Measurements from ENCODE around the gene FSTL4. TPM values are rescaled to one million over a fixed set of nuclear protein-coding genes. Genes with fewer than 3 reads are reported as not detected.

FSTL4 gene
- total RNA-seq, 1 experiment from 2014 or later, result not detected

DNA sequence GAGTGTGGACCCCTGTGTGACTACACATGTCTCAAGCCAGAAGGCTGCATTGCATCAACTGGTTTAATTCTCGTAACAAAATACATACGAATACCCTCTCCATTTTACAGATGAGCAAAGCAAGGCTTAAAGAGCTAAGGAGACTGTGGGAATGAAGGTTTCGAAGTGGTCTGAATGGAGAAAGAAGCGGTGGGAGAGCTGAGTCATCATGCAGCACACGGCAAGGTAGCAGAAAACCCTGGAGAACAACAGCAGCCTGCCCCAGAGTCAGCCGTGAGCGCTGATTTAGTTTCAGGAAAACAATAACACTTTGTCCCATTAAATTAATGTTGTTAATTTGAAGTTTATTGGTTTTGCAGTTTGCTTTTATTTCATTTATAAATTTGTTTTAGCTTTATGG, 336.7 kb downstream of the FSTL4 start:
- Histone ChIP-seq H2AFZ (no peak overlapping the region), H3K79me2 (ENCODE audit: low read depth) (no peaks in the 10 kb centered on the region), H3K9me3 (ENCODE audit: insufficient read depth, low read depth) (no peaks in the 10 kb centered on the region), H3K36me3 (ENCODE audit: low read depth) (no peaks in the 10 kb centered on the region), H4K20me1 (ENCODE audit: insufficient read depth) (no peaks in the 10 kb centered on the region), H3K9me2 (ENCODE audit: insufficient read depth) (no peaks in the 10 kb centered on the region), H3K4me3 (no peak overlapping the region), H3K27ac (no peak overlapping the region), H3F3A (ENCODE audit: insufficient read depth, low read depth) (no peaks in the 10 kb centered on the region), H3K4me2 (no peak overlapping the region), H3K4me1 (replicated peaks; ENCODE audit: insufficient read depth) (no peaks in the 10 kb centered on the region), H3K27me3 (ENCODE audit: insufficient read depth, low read depth) (no peaks in the 10 kb centered on the region)
- no peak for DNase-seq
- intact Hi-C loops (cut with micrococcal nuclease; ENCODE audit: unreplicated experiment), result no loop called here
- no peak for TF ChIP-seq EZH2 (IDR thresholded peaks at IDR 0.05; ENCODE audit: low read depth)
- TF ChIP-seq, protein P1, sequence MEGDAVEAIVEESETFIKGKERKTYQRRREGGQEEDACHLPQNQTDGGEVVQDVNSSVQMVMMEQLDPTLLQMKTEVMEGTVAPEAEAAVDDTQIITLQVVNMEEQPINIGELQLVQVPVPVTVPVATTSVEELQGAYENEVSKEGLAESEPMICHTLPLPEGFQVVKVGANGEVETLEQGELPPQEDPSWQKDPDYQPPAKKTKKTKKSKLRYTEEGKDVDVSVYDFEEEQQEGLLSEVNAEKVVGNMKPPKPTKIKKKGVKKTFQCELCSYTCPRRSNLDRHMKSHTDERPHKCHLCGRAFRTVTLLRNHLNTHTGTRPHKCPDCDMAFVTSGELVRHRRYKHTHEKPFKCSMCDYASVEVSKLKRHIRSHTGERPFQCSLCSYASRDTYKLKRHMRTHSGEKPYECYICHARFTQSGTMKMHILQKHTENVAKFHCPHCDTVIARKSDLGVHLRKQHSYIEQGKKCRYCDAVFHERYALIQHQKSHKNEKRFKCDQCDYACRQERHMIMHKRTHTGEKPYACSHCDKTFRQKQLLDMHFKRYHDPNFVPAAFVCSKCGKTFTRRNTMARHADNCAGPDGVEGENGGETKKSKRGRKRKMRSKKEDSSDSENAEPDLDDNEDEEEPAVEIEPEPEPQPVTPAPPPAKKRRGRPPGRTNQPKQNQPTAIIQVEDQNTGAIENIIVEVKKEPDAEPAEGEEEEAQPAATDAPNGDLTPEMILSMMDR (conservative IDR thresholded peaks at IDR 0.05), result no peak
- POLR2A ChIA-PET (ENCODE audit: unreplicated experiment), result no interaction called here
- CTCF ChIA-PET, result no interaction called here
- BruUV-seq (replicated peaks), result no TSS peak

DNA sequence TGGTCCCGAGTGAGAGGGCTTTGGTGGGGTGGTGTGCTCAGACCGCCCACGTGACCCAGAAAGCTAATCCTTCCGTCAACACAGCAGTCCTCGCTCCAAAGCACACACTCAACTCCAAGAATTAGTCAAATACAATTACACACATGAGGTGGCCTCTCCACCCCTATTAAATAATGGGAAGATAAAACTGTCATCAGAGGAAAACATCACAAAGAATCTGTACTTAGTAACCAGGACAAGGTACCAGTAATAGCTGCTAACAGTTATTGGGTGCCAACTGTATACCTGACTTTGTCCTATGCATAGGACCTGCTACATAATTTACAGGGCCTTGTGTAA, 337.8 kb downstream of the FSTL4 start:
- H3K4me2 ChIP-seq, result no peak overlapping the region
- H3K4me3 ChIP-seq, result no peak overlapping the region
- H3K27me3 ChIP-seq (ENCODE audit: insufficient read depth, low read depth), result no peaks in the 10 kb centered on the region
- no peaks in the 10 kb centered on the region for H3K36me3 ChIP-seq (ENCODE audit: low read depth)
- no peaks in the 10 kb centered on the region for H3K9me2 ChIP-seq (ENCODE audit: insufficient read depth)
- no peaks in the 10 kb centered on the region for H3F3A ChIP-seq (ENCODE audit: insufficient read depth, low read depth)
- ChIA-PET CTCF (no interaction called here), POLR2A (ENCODE audit: unreplicated experiment) (no interaction called here)
- H3K27ac ChIP-seq, result no peak overlapping the region
- TF ChIP-seq, protein P1 (conservative IDR thresholded peaks at IDR 0.05), result no peak
- no peak for TF ChIP-seq EZH2 (IDR thresholded peaks at IDR 0.05; ENCODE audit: low read depth)
- H4K20me1 ChIP-seq (ENCODE audit: insufficient read depth), result no peaks in the 10 kb centered on the region
- intact Hi-C loops (cut with micrococcal nuclease; ENCODE audit: unreplicated experiment), result no loop called here
- H3K79me2 ChIP-seq (ENCODE audit: low read depth), result no peaks in the 10 kb centered on the region
- H3K9me3 ChIP-seq (ENCODE audit: insufficient read depth, low read depth), result no peaks in the 10 kb centered on the region
- no peak overlapping the region for H2AFZ ChIP-seq
- DNase-seq, result no peak
- no TSS peak for BruUV-seq (replicated peaks)
- H3K4me1 ChIP-seq (replicated peaks; ENCODE audit: insufficient read depth), result no peaks in the 10 kb centered on the region

DNA sequence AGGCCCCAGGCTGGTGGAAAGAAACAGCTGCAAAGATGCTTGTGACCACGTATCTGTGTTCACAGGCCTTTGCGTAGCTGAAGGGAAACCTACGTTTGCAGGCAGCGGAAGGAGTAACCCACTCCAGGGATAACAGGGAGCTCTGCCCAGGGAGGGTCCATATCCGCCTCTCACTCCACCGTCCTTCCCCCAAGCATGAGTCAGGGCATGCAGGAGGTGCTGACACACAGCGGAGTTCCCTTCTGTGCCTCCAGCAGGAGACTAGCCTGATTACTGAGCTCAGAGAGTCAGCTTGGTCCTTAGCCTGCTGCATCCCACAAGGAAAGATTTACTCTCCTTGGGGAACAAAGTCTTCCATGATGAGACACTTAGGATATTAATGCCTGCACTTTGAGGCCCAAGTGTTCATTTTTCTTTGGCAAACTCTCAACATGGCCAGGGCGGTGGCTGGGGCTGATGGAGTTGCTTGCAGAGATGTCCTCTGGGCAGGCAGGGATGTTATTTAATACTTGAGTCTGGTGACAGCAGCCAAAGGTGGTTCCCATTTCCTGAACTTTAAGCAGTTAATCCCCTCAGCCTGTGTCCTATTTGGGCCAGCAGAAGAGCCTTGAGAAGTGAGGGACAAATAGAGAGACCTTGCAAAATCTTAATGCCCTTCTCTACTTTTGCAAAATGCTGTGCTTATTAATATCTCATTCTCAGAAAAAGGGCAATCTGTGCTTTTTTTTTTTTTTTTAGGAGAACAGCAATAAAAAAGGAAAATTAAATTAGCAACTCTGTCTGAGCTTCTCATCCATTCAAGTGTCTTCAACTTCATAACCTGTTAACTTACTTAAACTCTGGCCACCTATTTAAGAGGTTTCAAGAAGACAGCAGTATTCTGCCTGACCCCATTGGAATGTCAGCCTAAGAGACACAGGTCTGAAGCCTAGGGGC, 338.4 kb downstream of the FSTL4 start:
- ChIA-PET CTCF (no interaction called here), POLR2A (ENCODE audit: unreplicated experiment) (no interaction called here)
- intact Hi-C loops (cut with micrococcal nuclease; ENCODE audit: unreplicated experiment), result no loop called here
- TF ChIP-seq, protein P1 (conservative IDR thresholded peaks at IDR 0.05), result no peak
- TF ChIP-seq EZH2 (IDR thresholded peaks at IDR 0.05; ENCODE audit: low read depth), result no peak
- no peaks in the 10 kb centered on the region for H4K20me1 ChIP-seq (ENCODE audit: insufficient read depth)
- no peak overlapping the region for H2AFZ ChIP-seq
- H3K4me1 ChIP-seq (replicated peaks; ENCODE audit: insufficient read depth), result no peaks in the 10 kb centered on the region
- no peaks in the 10 kb centered on the region for H3K9me3 ChIP-seq (ENCODE audit: insufficient read depth, low read depth)
- no peak for DNase-seq
- H3F3A ChIP-seq (ENCODE audit: insufficient read depth, low read depth), result no peaks in the 10 kb centered on the region
- H3K27ac ChIP-seq, result no peak overlapping the region
- no TSS peak for BruUV-seq (replicated peaks)
- no peaks in the 10 kb centered on the region for H3K27me3 ChIP-seq (ENCODE audit: insufficient read depth, low read depth)
- no peak overlapping the region for H3K4me3 ChIP-seq
- H3K9me2 ChIP-seq (ENCODE audit: insufficient read depth), result no peaks in the 10 kb centered on the region
- no peaks in the 10 kb centered on the region for H3K36me3 ChIP-seq (ENCODE audit: low read depth)
- H3K4me2 ChIP-seq, result no peak overlapping the region
- no peaks in the 10 kb centered on the region for H3K79me2 ChIP-seq (ENCODE audit: low read depth)
